ENCODE data around the gene PFN1. TPM values are rescaled to one million over a fixed set of nuclear protein-coding genes. Genes with fewer than 3 reads are reported as not detected.
A peak's percentile ranks its signal among the peaks of the same experiment; 100 is the strongest.

The PFN1 gene
- total and polyA plus RNA-seq, 2 donors (not counting 3 experiments of a cell fraction or from before 2014, with no cell fraction given): 1,191 to 1,577 TPM

GRCh38 chr17:4939796-4940554 is 8.4 kb downstream of the PFN1 start, which contains the start of the genes RNF167 and SLC25A11:
TSS of gene RNF167 (plus strand) at chr17:4940268. CDS start at chr17:4940910, 642 bp downstream.
TSS of gene SLC25A11 (minus strand) at chr17:4940046. CDS start at chr17:4939910, 136 bp downstream.
- BruUV-seq (replicated peaks): no TSS peak
- ChIA-PET POLR2A (interaction anchor here (0.7 to 2.3 kb wide), 5 partner anchors 11 to 31 kb away, joined by 4 to 15 read pairs (median 4); partner anchors contain the start of genes ENO3 and SPAG7), CTCF (interaction anchor here (0.6 to 3.3 kb wide), 15 partner anchors 13 to 230 kb away, joined by 3 to 44 read pairs (median 4); partner anchors contain the start of genes CHRNE, INCA1, KIF1C and SPAG7)
- peaks cover 8 to 37% of the 10 kb centered on the region in 2 experiments for H3K36me3 ChIP-seq (ENCODE audit: control insufficient read depth in 2 of 2, extremely low read depth in 1 of 2, insufficient read depth in 2 of 2, low read length in 2 of 2)
- peak; percentile 98 for FAIRE-seq
- dilution Hi-C loops (cut with MboI; ENCODE audit: extremely low pct_ligation_motif_present, low sequenced_read_pairs) (no loop called here), intact Hi-C loops (cut with micrococcal nuclease) (loop anchor here (1.0 to 2.0 kb wide), 5 partner anchors 8 to 59 kb away; partner anchors contain the start of genes CAMTA2, PFN1 and SPAG7)
- peak within 1 kb of the TSS; percentile 89 for H3K4me2 ChIP-seq (ENCODE audit: insufficient read depth, low read length)
- H3K9me3 ChIP-seq (replicated peaks; ENCODE audit: control insufficient read depth, insufficient read depth, low read length): no peaks in the 10 kb centered on the region
- H3K27me3 ChIP-seq (ENCODE audit: control insufficient read depth in 2 of 2, insufficient read depth in 2 of 2, low read length in 2 of 2): no peaks in the 10 kb centered on the region
- peak within 1 kb of the TSS; percentile 40 for H2AFZ ChIP-seq (ENCODE audit: low read depth, low read length)
- peak within 1 kb of the TSS; percentile 88 for H3K9ac ChIP-seq (replicated peaks; ENCODE audit: extremely low read depth, insufficient read depth, low read length)
- H4K20me1 ChIP-seq (replicated peaks; ENCODE audit: control insufficient read depth, extremely low read depth, insufficient read depth, low read length): no peaks in the 10 kb centered on the region
- H3K27ac ChIP-seq (ENCODE audit: insufficient read depth, low read depth, low read length): peak within 1 kb of the TSS; percentile 81
- TF ChIP-seq POLR2AphosphoS5 (IDR thresholded peaks at IDR 0.05; ENCODE audit: insufficient read depth, low read depth, low read length) (peak; percentile 84), JUN (IDR thresholded peaks at IDR 0.05; ENCODE audit: borderline replicate concordance, insufficient read depth, insufficient read length, low read depth) (no peak), MYC (IDR thresholded peaks at IDR 0.05; ENCODE audit: low read depth, low read length) (no peak), EZH2 (IDR thresholded peaks at IDR 0.05; ENCODE audit: borderline replicate concordance, low read depth, low read length, severe bottlenecking) (no peak), POLR2A (IDR thresholded peaks at IDR 0.05; ENCODE audit: low read depth, low read length) (peak; percentile 85), FOS (IDR thresholded peaks at IDR 0.05; ENCODE audit: borderline replicate concordance, insufficient read depth, low read length) (no peak), GATA2 (IDR thresholded peaks at IDR 0.05; ENCODE audit: insufficient read depth, insufficient read length, low read depth, low read length) (no peak), CTCF (IDR thresholded peaks at IDR 0.05; ENCODE audit: extremely low read depth in 1 of 2, insufficient read depth in 1 of 2, low read depth in 1 of 2, low read length in 2 of 2) (no peak)
- TF ChIP-seq, protein P1, sequence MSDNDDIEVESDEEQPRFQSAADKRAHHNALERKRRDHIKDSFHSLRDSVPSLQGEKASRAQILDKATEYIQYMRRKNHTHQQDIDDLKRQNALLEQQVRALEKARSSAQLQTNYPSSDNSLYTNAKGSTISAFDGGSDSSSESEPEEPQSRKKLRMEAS (IDR thresholded peaks at IDR 0.05; ENCODE audit: insufficient read depth, insufficient read length): peak; percentile 31
- H3K9me1 ChIP-seq (replicated peaks; ENCODE audit: control insufficient read depth, extremely low read depth, insufficient read depth, low read length): no peaks in the 10 kb centered on the region
- DNase-seq (ENCODE audit: low read depth, low spot score): peak; percentile 100
- H3K4me1 ChIP-seq (ENCODE audit: control insufficient read depth, extremely low read depth, insufficient read depth, low read length): peaks cover 21% of the 10 kb centered on the region
- H3K79me2 ChIP-seq (ENCODE audit: control insufficient read depth, insufficient read depth, low read length): peaks cover 59% of the 10 kb centered on the region
- peak within 1 kb of the TSS; percentile 45 to 84 (median 77) for H3K4me3 ChIP-seq (replicated peaks in 1 of 3; ENCODE audit: insufficient read depth in 1 of 3, low read depth in 1 of 3, low read length in 3 of 3)

All from endothelial cell of umbilical vein (primary cell).